GM19324 (cell line): ENCODE data around the gene IQCM.

Source experiments
- ATAC-seq: cut with Tn5 transposase; IDR thresholded peaks from one replicate; pipeline ENCODE4 v1.9.1; 2021; ENCODE audit warnings: mild to moderate bottlenecking, moderate library complexity; ENCODE audit not compliant: unreplicated experiment, low FRiP score

The IQCM gene, protein sequence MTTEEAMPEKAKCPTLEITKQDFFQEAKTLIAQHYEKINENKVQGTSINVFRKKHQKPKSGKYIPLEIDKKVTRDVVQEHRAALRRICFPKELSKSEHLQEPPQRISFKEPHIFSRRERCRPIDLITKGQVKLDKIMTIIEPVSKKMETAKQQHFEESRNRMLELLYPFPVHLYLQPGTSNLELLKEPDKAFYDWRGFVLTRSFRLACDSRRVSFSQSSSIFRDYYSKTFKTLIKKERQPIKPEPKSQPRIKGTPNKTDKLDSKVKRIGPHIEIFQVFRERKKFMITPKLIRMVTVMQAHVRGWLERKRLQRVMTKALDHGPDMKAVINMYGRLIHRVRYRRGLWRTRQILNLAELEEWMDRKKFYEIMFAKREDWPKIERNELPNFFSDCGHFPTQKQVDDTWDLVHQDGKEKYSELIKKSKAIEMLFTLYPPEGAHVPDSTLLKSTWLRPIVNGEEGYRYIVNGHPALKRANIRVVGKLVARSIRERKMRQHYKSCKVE

DNA sequence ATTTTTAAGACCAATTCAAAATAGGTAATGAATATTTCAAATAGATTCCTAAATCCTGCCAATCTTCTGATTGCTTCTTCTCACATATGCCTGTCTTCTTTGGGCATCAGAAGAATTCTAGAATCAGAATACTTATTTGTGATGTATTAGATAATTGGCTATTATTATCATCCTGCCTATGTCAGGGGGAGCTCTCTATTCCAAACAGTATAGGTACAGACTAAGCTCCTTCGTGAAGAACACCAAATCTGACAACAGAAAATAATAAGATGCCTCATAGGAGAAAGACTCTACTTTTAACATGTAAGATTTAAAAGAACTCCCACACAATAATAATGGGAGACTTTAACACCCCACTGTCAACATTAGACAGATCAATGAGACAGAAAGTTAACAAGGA, at the start of gene IQCM:
TSS of gene IQCM (minus strand) at position 101 of the 400 bp plus-strand sequence. CDS start 73,152 bp downstream, outside the sequence.
- ATAC-seq: no peak

- ATAC-seq: no peak
These were observed 41.8 kb upstream of the IQCM start for GRCh38 chr4:149857446-149857845.

GRCh38 chr4:149845743-149846142, 30.1 kb upstream of the IQCM start:
- no peak for ATAC-seq

DNA sequence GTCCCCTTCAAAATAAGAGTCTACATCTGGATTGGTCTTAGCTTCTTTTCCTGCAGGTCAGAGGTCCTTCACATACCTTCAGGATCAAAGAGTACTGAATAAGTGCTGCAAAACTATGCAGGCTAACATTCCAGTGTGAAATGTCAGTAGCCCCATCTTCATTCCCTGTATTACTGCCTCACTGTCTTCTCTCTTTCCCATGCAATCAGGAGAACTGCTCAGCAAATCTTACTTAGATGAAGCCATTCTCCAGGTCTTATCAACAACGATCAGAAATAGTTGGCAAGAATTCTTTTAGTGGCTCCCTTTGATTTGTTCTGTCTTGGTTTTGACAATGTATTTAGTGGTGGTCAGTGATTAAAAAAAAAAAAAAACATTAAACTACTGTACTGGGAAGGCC, 26.0 kb upstream of the IQCM start:
- ATAC-seq: no peak

DNA sequence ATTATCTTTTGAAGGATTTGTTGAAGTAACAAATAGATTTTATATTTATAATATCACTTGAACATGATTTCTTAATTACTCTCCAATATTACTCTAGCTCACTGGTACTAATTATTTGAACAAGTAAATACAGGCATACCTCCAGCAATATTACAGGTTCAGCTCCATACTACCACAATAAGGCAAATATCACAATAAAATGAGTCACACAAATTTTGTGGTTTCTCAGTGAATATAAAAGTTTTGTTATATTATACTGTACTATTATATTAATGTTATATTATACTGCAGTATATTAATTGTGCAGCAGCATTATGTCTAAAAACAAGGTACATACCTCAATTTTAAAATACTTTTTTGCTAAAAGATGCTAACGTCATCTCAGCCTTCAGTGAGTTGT, 22.4 kb upstream of the IQCM start:
- ATAC-seq: no peak

DNA sequence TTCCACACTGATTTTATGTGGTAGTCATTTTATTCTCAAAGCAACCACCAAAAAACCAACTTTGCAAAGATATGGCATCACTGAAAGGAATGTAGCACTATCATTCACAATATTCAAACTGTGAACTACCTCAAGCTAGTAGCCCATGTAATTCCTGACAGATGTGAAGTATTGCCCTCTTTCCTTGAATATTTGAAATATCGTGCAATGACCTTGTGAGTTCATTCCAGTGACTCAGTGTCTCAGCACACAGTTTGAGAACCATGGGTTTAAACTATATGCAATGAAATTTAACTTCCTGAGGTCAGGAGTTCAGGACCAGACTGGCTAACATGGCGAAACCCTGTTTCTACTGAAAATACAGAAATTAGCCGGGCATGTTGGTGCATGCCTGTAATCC, 20.9 kb upstream of the IQCM start:
- ATAC-seq: no peak

- ATAC-seq: no peak
These were observed 19.6 kb upstream of the IQCM start for GRCh38 chr4:149835280-149835679.

DNA sequence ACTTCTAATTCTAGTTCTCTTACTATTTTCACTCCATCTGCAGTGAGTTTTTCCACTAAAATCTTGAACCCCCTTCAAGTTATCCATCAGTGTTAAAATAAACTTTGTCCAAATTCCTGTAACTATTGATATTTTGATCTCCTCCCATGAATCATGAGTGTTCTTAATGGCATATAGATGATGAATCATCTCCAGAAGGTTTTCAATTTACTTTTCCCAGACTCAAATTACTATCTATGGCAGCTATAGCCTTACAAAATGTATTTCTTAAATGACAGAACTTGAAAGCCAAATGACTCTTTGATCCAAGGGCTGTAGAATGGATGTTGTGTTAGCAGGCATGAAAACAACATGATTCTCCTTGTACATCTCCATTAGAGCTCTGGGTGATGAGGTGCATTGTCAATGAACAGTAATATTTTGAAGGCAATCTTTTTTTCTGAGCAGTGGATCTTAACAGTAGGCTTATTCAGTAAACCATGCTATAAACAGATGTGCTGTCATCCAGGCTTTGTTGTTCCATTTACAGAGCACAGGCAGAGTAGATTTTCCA, 16.1 kb upstream of the IQCM start:
- no peak for ATAC-seq

GRCh38 chr4:149830823-149831222, 15.2 kb upstream of the IQCM start:
- ATAC-seq: no peak

DNA sequence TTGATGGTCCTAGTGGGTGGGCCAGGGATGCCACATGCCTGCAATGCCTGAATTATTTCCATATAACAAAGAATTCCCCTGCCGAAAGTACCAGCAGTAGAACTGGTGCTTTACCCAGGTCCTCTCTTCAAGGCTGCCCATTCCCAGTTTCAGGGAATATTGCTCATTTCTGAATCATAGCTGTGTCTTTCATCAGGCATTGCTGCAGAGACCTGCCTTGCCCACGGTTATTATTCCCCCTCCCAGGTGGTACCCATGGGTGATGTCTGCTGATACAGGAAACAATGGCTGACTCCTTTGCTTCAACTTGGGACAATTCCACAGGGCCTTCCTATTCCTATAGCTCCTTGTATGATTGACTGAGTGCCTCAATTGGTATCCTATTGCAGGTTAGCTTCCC, 9.7 kb upstream of the IQCM start:
- no peak for ATAC-seq

- no peak for ATAC-seq
These were observed 8.2 kb upstream of the IQCM start for GRCh38 chr4:149823769-149824221.

DNA sequence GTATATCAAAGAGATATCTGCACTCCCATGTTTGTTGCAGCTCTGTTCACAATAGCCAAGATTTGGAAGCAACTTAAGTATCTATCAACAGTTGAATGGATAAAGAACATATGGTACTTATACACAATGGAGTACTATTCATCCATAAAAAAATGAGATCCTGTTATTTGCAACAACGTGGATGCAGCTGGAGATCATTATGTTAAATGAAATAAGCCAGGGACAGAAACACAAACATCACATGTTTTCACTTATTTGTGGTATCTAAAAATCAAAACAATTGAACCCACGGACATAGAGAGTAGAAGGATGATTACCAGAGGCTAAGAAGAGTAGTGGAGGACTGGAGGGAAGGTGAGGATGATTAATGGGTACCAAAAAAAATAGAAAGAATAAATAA, 14.2 kb downstream of the IQCM start:
- no peak for ATAC-seq

GRCh38 chr4:149799546-149799945, 16.1 kb downstream of the IQCM start:
- ATAC-seq: no peak

DNA sequence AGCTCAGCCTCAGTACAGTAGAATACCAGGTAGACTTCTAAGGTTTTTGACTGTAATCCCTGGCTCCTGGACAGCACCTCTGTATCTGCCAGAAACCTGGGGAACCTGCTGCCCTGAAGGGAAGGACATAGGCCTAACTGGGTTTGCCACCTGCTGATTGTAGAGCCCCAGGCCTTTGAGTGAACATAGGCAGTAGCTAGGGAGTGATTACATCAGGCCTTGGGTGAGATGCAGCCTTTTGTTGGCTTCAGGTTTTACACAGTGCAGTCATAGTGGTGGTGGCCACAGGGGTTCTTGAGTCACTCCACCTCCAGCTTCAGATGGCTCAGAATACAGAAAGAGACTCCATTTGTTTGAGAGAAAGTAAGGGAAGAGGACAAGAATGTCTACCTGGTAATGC, 19.3 kb downstream of the IQCM start:
- no peak for ATAC-seq

DNA sequence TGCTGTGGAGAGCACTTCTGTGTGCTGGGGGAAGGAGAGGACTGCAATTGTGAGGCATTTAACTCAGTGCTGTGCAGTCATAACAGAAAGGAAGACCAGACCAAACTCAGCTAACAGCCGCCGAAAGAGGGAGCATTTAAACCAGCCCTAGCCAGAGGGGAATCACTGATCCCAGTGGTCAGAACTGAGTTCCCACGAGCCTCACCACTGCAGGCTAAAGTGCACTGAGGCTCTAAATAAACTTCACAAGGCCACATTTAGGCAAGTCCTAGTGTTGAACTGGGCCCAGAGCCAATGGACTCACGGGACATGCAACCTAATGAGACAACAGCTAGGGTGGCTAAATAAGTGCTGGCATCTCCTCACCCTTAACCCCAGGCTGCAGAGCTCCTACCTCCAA, 20.4 kb downstream of the IQCM start:
- ATAC-seq: no peak

GRCh38 chr4:149794352-149794751, 21.3 kb downstream of the IQCM start:
- ATAC-seq: no peak

DNA sequence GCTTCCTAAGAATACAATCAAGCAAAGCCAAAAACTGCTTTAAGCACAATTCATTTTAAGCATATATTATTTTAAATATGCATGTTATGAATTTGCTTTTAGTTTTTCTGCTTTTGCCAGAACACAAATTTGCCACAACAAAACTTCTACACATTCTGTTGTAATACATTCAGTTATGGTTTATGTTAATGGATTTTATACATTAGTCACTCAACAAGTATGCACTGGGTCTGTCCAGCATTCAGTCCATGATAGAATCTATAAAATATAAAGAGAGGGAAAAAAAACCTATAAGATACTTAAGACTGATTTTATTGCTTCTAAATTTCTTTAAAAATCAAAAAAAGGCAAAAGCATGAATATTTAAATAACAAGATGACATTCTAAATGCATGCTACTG, 22.2 kb downstream of the IQCM start:
- no peak for ATAC-seq

DNA sequence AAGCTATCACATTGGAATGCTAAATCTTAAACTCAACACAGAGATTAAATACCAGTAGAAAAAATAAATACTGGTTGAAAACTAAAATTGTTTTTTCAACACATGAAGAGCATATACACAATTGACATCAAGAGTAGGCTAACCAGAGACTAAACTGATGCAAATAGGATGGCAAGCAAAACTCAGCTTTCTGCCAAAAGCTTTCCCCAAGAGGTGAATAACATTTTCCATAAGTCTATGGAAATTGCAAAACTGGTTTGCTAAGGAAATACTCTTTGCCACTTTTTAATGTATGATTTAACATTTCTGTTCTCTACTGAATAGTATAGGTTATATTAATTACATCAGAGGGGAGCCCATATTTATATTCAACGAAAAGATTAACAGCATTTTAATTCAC, 23.8 kb downstream of the IQCM start:
- no peak for ATAC-seq

GRCh38 chr4:149790172-149790907, 25.3 kb downstream of the IQCM start:
- no peak for ATAC-seq

GRCh38 chr4:149788300-149788699, 27.3 kb downstream of the IQCM start:
- ATAC-seq: no peak

GRCh38 chr4:149785696-149786431, 29.8 kb downstream of the IQCM start:
- no peak for ATAC-seq
